GM13976 (cell line): ENCODE measurements around the gene TBL1XR1.

Experiments
- DNase-seq: peaks from one replicate; pipeline ENCODE4 v3.0.0; 2012; ENCODE audit warnings: low spot score
- CTCF ChIP-seq: IDR thresholded peaks from 2 replicates; pipeline ENCODE4 v1.5.1; 2012; ENCODE audit warnings: borderline replicate concordance, mild to moderate bottlenecking; ENCODE audit not compliant: insufficient read depth; ENCODE audit errors: extremely low read depth, missing control alignments, control extremely low read depth
- in situ Hi-C: fragments of 300-500 bp; cut with MboI; formaldehyde crosslinking; loops from one replicate; pipeline ENCODE4 v1.12.0; 2022; ENCODE audit warnings: low sequenced_read_pairs, mixed read lengths, inconsistent platforms; ENCODE audit not compliant: unreplicated experiment

The TBL1XR1 gene

GRCh38 chr3:177201700-177202397 lies 4.6 kb upstream of the TBL1XR1 start:
- DNase-seq, result peak; percentile 79
- in situ Hi-C loops, result no loop called here
- TF ChIP-seq CTCF, result no peak

GRCh38 chr3:177199206-177199760 lies 2.0 kb upstream of the TBL1XR1 start:
- in situ Hi-C loops, result loop anchor here (10.0 kb wide), 1 partner anchor 156 kb away; no protein-coding TSS in a partner anchor
- TF ChIP-seq CTCF, result no peak
- no peak for DNase-seq

- DNase-seq, result peak; percentile 80
- in situ Hi-C loops, result loop anchor here (10.0 kb wide), 1 partner anchor 157 kb away; no protein-coding TSS in a partner anchor
Measured at GRCh38 chr3:177197727-177198460, 612 bp upstream of the TBL1XR1 start.

GRCh38 chr3:177196456-177197040 lies 734 bp downstream of the TBL1XR1 start:
- TF ChIP-seq CTCF, result no peak
- DNase-seq, result peak; percentile 57
- in situ Hi-C loops, result loop anchor here (10.0 kb wide), 1 partner anchor 158 kb away; no protein-coding TSS in a partner anchor

More at GRCh38 chr3:177197727-177198460, 612 bp upstream of the TBL1XR1 start:
- no peak for TF ChIP-seq CTCF

GRCh38 chr3:177196008-177196455 lies 1.2 kb downstream of the TBL1XR1 start:
- DNase-seq, result peak; percentile 44
- no peak for TF ChIP-seq CTCF
- in situ Hi-C loops, result loop anchor here (10.0 kb wide), 1 partner anchor 159 kb away; no protein-coding TSS in a partner anchor
